ENCODE data around the gene SFT2D2.

Gene SFT2D2

GRCh38 chr1:168265596-168265995 is 39.8 kb downstream of the SFT2D2 start:
- no peak for DNase-seq (ENCODE audit: low read depth)

GRCh38 chr1:168266644-168267186 is 40.9 kb downstream of the SFT2D2 start:
- no peak for DNase-seq (ENCODE audit: low read depth)

GRCh38 chr1:168271636-168272035 is 45.8 kb downstream of the SFT2D2 start:
- DNase-seq (ENCODE audit: low read depth): no peak

GRCh38 chr1:168273575-168273974 is 47.8 kb downstream of the SFT2D2 start:
- DNase-seq (ENCODE audit: low read depth): no peak

GRCh38 chr1:168279253-168279652 is 53.4 kb downstream of the SFT2D2 start:
- no peak for DNase-seq (ENCODE audit: low read depth)

GRCh38 chr1:168280296-168280927 is 54.6 kb downstream of the SFT2D2 start, which contains the start of gene TBX19:
TSS of gene TBX19 (plus strand) at chr1:168280877. CDS start at chr1:168281091, 214 bp downstream.
- DNase-seq (ENCODE audit: low read depth): no peak

GRCh38 chr1:168281603-168282325 is 56.0 kb downstream of the SFT2D2 start:
- no peak for DNase-seq (ENCODE audit: low read depth)

- DNase-seq (ENCODE audit: low read depth): no peak
These were observed 59.7 kb downstream of the SFT2D2 start for GRCh38 chr1:168285521-168285790.

- DNase-seq (ENCODE audit: low read depth): no peak
These were observed 60.4 kb downstream of the SFT2D2 start for GRCh38 chr1:168285971-168286927.

GRCh38 chr1:168287237-168287664 is 61.4 kb downstream of the SFT2D2 start:
- no peak for DNase-seq (ENCODE audit: low read depth)

- no peak for DNase-seq (ENCODE audit: low read depth)
These were observed 62.7 kb downstream of the SFT2D2 start for GRCh38 chr1:168288311-168289052.

- DNase-seq (ENCODE audit: low read depth): no peak
These were observed 65.5 kb downstream of the SFT2D2 start for GRCh38 chr1:168291222-168291837.

- DNase-seq (ENCODE audit: low read depth): no peak
These were observed 67.6 kb downstream of the SFT2D2 start for GRCh38 chr1:168293356-168293755.

GRCh38 chr1:168295411-168296114 is 69.8 kb downstream of the SFT2D2 start:
- DNase-seq (ENCODE audit: low read depth): no peak

- DNase-seq (ENCODE audit: low read depth): no peak
These were observed 71.4 kb downstream of the SFT2D2 start for GRCh38 chr1:168297019-168297730.

- DNase-seq (ENCODE audit: low read depth): no peak
These were observed 72.6 kb downstream of the SFT2D2 start for GRCh38 chr1:168298446-168298845.

- DNase-seq (ENCODE audit: low read depth): no peak
These were observed 74.8 kb downstream of the SFT2D2 start for GRCh38 chr1:168300626-168301025.

GRCh38 chr1:168301664-168302320 is 76.0 kb downstream of the SFT2D2 start:
- no peak for DNase-seq (ENCODE audit: low read depth)

Measured in activated gamma-delta T cell treated with anti-CD3 and anti-CD28 coated beads, Interleukin-2, amount 50 U/mL, for 16 hours (primary cell).